GM12892 (cell line): ENCODE results near the gene MXD4.

ENCODE experiments used
- POLR2A ChIP-seq: IDR thresholded peaks from 2 replicates; pipeline ENCODE4 v1.6.1; 2011; ENCODE audit warnings: low read depth, low read length, control low read depth
- POLR2AphosphoS5 ChIP-seq: IDR thresholded peaks from 2 replicates; pipeline ENCODE4 v1.6.1; 2011; ENCODE audit warnings: low read depth, low read length, control low read depth
- TAF1 ChIP-seq: IDR thresholded peaks from 2 replicates; pipeline ENCODE4 v1.6.1; 2011; ENCODE audit warnings: low read depth, mild to moderate bottlenecking, control low read depth, low read length, borderline replicate concordance

GRCh38 chr4:2277956-2278355, 16.0 kb upstream of the MXD4 start:
- no peak for TF ChIP-seq TAF1
- no peak for TF ChIP-seq POLR2A
- no peak for TF ChIP-seq POLR2AphosphoS5
